GM19240 (cell line): ENCODE data around the gene SMCO4.
"Not testable (repeated sequence)": the region's sequence is repeated elsewhere in the genome, so short reads cannot be mapped to it uniquely, and the experiment has no call there.

Source experiments
- DNase-seq: peaks from one replicate; pipeline ENCODE4 v3.0.0; 2011; ENCODE audit warnings: low spot score; ENCODE audit not compliant: insufficient read length

The SMCO4 gene

DNA sequence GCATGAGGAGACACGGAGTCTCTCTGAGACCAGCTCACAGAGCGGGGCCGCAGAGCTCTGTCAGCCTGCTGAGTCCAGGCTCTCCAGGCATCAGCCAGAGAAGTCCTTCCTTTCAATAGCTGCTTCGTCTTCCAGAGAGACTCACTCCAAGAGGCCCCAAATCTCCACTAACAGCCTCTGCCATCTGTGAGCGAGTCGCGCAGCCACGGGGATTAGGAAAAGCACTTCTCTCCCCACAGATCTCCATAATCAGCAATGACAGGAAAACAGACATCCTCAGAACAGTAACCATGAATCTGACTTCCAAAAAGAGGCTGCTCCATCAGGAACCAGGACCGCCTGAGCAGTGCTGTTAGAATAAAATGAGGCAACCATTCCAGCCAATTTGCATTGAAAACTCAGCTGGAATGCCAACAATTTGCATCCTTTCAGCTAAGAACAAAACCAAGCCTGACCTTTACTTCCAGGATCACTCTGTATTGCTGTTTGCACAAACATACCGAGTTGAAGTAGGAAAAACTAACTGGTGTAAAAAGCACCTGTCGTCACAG is 65.4 kb downstream of the SMCO4 start:
- DNase-seq: no peak

DNA sequence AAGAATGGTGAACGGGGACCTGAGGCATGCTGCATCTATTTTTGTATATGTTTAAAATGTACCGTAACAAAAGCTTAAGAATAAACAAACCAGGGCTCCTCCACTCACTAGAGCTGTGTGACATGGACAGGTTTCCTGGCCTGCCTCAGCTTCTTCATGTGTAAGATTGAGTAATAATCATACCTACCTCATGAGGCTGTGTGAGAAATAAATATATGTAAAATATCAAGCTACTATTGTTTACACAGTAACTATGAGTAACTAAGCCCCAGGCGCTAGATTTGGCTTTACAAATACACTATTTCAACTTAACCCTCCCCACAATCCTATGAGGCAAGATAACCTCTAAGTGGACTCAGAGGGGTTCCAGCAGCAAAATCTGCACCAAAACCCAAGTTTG is 66.4 kb downstream of the SMCO4 start:
- DNase-seq: no peak

DNA sequence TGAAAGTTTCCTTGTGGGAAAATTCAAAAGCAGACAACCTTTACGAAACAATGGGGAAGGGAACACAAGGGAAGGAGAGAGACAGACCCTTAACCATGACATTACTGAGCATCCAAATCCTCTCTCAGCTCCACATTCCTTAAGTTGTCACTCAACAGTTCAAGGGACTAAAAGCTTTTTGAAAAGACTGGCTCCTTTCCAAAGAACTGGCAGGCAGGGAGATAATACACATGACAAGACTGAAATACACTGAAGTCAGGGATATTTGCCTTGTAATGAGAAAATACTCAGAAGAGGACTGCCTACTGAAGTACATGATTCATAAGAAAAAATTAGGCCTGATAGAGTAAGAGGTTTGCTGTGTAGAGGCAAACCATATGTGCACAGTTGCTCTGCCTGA is 69.1 kb downstream of the SMCO4 start:
- DNase-seq: no peak

DNA sequence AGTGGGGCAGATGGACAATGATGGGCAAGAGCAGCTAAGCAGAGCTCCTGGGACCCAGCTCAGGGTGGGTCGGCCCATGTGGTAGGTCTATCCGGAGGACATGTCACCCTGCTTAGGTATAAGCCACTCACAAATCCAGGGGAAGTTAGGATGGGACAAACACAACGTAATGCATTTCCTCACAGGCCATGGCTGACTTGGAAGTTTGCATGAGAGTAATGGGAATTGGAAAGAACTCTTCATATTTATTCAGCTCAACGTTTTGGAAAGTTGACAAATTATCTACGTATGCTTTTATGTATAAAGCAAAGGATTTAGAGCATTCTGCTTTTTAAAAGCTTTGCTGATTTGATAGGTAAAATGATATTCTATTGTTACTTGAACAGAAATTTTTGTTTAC is 74.9 kb downstream of the SMCO4 start:
- DNase-seq: no peak

DNA sequence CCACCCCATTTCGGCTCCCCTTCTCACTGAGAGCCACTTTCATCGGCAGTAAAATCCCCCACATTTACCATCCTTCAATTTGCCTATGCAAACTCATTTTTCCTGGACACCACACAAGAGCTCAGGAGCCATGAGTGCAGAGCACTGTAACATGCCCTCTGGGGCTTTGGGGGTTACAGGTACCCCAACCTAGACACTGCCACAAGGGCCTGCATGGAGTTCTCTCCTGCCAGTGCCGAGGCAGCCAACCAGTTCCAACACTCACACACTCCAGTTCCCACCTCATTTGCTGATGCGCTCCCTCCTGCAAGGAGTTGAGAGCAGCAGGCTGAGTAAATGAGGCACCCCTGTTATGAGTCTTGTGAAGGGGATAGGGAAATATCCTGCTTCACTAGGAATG is 76.1 kb downstream of the SMCO4 start:
- no peak for DNase-seq

DNA sequence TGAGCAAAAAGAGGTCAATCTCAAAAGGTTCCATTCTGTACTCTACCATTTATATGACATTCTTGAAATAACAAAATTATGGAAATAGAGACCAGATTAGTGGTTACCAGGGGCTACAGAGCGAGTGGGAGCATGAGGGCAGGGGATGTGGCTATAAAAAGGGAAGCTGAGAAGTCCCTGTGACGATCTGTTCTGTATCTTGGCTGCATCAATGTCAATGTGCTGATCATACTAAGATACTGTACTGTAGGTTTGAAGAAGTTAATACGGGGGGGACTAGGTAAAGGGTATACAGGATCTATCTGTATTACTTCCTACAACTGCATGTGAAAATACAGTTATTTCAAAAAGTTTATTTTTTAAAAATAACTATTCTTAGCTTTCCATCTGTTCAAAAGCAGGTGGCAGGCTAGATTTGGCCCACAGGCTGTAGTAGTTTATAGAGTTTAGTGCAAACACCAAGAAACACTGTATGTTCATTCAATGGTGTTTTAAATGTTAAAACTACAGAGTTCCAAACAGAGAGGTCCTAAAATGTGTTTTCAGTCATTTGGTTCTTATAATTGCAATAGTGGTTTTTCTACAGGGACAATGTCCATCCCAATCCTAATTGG is 78.2 kb downstream of the SMCO4 start:
- DNase-seq: no peak

DNA sequence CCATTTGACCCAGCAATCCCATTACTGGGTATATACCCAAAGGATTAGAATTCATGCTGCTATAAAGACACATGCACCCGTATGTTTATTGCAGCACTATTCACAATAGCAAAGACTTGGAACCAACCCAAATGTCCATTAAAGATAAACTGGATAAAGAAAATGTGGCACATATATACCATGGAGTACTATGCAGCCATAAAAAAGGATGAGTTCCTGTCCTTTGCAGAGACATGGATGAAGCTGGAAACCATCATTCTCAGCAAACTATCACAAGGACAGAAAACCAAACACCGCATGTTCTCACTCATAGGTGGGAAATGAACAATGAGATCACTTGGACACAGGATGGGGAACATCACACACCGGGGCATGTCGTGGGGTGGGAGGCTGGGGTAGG is 79.5 kb downstream of the SMCO4 start:
- DNase-seq: not testable (repeated sequence)

DNA sequence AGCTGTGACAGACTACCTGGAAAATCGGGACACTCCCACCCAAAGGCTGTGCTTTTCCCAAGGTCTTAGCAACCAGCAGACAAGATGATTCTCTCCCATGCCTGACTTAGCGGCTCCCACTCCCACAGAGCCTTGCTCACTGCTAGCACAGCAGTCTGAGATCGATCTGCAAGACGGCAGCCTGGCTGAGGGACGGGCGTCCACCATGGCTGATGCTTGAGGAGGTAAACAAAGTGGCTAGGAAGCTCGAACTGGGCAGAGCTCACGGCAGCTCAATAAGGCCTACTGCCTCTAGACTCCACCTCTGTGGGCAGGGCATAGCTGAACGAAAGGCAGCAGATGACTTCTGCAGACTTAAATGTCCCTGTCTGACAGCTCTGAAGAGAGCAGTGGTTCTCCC is 84.9 kb downstream of the SMCO4 start:
- no peak for DNase-seq

DNA sequence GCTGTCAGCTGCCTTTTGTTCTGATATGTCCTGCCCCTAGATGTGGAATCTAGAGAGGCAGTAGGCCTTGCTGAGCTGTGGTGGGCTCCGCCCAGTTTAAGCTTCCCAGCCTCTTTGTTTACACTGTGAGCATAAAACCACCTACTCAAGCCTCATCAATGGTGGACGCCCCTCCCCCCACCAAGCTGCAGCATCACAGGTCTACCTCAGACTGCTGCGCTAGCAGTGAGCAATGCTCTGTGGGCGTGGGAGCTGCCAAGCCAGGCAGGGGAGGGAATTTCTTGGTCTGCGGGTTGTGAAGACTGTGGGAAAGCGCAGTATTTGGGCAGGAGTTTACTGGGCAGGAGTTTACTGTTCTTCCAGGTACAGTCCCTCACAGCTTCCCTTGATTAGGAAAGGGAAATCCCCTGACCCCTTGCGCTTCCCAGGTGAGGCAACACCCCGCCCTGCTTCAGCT is 98.5 kb downstream of the SMCO4 start:
- DNase-seq: no peak

DNA sequence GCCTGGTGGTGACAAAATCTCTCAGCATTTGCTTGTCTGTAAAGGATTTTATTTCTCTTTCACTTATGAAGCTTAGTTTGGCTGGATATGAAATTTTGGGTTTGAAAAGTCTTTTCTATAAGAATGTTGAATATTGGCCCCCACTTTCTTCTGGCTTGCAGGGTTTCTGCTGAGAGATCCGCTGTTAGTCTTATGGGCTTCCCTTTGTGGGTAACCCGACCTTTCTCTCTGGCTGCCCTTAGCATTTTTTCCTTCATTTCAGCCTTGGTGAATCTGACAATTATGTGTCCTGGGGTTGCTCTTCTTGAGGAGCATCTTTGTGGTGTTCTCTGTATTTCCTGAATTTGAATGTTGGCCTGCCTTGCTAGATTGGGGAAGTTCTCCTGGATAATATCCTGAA is 100.0 kb downstream of the SMCO4 start:
- DNase-seq: not testable (repeated sequence)

DNA sequence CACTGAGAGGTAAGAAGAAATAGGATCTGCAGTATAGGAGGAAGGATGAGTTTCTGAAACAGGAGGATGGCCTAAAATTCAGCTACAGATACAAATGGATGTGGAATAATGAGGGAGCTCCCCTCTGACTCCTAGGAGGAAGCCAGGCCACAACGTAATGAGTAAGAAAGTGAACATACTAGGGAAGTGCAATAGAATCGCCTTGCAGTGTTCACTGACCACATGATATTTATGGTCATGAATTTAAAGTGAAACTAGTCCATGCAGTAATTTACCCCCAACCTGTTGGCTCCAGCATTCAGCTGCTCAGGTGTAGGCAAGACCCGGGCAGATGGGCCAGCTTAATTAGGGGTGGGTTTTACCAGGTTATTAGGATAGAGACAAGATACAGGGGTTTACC is 110.9 kb downstream of the SMCO4 start:
- no peak for DNase-seq
